Stimulated activated CD4-positive, alpha-beta T cell treated with anti-CD3 and anti-CD28 coated beads, Interleukin-1b, Interleukin-23, amount 100 ng/mL, for 48 hours (primary cell): ENCODE results near the gene TAS2R30.
"Not testable (repeated sequence)": the region's sequence is repeated elsewhere in the genome, so short reads cannot be mapped to it uniquely, and the experiment has no call there.

ENCODE experiments used
- DNase-seq: peaks from one replicate; pipeline ENCODE4 v3.0.0-alpha.2; 2020

TAS2R30 gene

DNA sequence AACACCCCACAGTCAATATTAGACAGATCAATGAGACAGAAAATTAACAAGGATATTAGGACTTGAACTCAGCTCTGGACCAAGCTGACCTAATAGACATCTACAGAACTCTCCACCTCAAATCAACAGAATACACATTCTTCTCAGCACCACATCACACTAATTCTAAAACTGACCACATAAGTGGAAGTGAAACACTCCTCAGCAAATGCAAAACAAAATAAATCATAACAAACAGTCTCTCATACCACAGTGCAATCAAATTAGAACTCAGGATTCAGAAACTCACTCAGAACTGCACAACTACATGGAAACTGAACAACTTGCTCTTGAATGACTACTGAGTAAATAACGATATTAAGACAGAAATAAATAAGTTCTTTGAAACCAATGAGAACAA is 23.2 kb downstream of the TAS2R30 start:
- not testable (repeated sequence) for DNase-seq

GRCh38 chr12:11108862-11109261 is 25.6 kb downstream of the TAS2R30 start:
- DNase-seq: no peak

- no peak for DNase-seq
These were observed 26.7 kb downstream of the TAS2R30 start for GRCh38 chr12:11107719-11108118.

GRCh38 chr12:11106288-11106687 is 28.2 kb downstream of the TAS2R30 start:
- DNase-seq: no peak

DNA sequence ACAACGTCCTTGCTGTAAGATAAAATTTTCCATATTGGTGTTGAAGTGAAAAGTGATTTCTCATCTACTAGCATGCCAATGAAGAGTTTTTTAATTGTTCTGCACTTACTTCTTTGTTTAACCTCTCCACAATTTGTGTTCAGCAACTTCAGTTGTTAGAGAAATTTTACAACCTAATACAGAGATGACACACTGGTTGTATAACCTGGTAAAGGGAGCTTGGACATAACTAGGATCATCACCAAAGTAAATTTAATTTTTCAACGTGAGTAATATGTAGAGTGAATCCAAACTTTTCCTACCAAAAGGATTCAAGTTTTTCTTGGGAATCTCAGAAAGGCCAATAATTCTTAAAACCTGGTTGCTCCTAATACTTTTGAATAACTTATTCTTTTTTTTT is 28.9 kb downstream of the TAS2R30 start:
- DNase-seq: no peak

DNA sequence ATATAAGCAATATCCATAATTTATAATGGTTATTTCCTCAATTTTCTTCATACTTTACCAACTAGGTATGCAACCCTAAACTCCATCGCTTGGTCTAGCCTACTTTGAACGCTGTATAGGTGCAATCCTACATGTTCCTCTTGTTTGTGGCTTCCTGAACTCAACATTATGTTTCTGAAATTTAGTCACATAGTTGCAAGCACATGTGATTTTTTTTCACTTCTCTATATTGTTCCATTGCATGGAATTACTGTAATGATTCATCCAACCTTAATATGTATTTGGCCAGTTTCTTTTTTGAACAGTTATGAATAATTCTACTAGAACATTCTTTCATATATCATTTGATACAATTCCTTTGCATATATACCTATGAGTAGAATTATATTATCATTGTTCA is 39.5 kb downstream of the TAS2R30 start:
- DNase-seq: not testable (repeated sequence)

- DNase-seq: no peak
These were observed 42.3 kb downstream of the TAS2R30 start, which contains the start of gene TAS2R43 for GRCh38 chr12:11092128-11092527. Gene TAS2R43 (minus strand): TSS chr12:11092313. CDS start chr12:11092229, 84 bp downstream.

DNA sequence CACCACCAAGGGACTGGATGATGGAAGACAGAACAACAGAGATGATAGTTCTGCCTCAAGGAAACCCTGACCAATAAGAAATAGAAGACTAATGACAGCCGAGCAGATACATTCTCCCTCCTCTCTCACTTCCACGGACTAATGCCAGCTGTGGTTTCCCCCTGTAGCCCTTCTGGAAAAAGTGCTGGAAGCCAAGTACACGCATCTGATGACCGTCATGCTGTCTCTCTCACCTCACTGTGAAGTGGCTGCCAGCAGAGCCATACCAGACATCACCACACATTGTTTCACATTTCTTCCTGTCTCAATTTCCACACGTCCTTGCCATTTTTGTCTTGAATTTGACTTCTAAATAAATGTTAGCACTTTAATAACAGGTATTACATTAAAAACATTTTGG is 45.2 kb downstream of the TAS2R30 start:
- no peak for DNase-seq

DNA sequence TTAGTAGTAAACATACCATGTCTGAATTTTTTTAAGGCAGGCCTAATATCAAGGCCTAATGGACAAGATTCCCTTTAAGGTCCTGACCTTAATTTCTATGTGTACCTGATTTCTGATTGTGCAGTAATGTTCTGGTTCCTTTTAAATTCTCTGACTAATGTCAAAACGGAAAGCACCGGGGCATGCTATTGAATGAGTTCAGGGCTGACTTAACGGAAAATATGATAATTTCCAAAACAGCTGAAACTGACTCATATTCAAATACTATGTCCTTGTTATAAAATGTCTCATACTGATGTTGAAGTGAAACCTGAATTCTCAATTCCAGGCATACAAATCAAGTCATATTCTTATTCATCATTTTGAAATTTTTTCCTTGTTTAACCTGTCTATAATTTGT is 49.0 kb downstream of the TAS2R30 start:
- peak; percentile 12 for DNase-seq
